IMR-90 (cell line): Measurements from ENCODE around the gene CALHM6. TPM values are rescaled to one million over a fixed set of nuclear protein-coding genes. Genes with fewer than 3 reads are reported as not detected.

Experiments used
- ATAC-seq: fragments of 200-7000 bp; cut with Tn5 transposase; 2 replicates; pipeline ENCODE4 v1.9.1; 2020; ENCODE audit warnings: low read depth, mild to moderate bottlenecking, moderate library complexity
- BruUV-seq: library from RNA; stranded (reverse); fragments of 400-500 nt; replicated peaks from 2 replicates; lab custom pipeline; 2021; lab: Mats Ljungman, UMichigan
- CTCF ChIA-PET: fragments of 300-600 bp; formaldehyde crosslinking; extraction: SDS; loops from one replicate; lab custom pipeline; 2021; ENCODE audit warnings: antibody characterized with exemption; lab: Yijun Ruan, JAX
- POLR2A ChIA-PET: fragments of 300-600 bp; sonication (Branson Sonifier 250); formaldehyde crosslinking; loops from one replicate; lab custom pipeline; 2022; ENCODE audit warnings: antibody characterized with exemption; ENCODE audit not compliant: unreplicated experiment; lab: Charles Lee
- DNase-seq: peaks from one replicate; pipeline ENCODE4 v3.0.0; 2013
- H2AFZ ChIP-seq: replicated peaks from 2 replicates; pipeline ENCODE3; 2013; ENCODE audit warnings: low read length, mild to moderate bottlenecking; ENCODE audit not compliant: poor library complexity
- H2AK5ac ChIP-seq: 2 replicates; pipeline ENCODE4 v1.6.1; 2013; ENCODE audit warnings: low read depth, low read length, inconsistent platforms
- H2AK9ac ChIP-seq: replicated peaks from 2 replicates; pipeline ENCODE3; 2013; ENCODE audit warnings: mild to moderate bottlenecking, low read depth, low read length, moderate library complexity; ENCODE audit not compliant: poor library complexity
- H2BK120ac ChIP-seq: 2 replicates; pipeline ENCODE4 v1.6.1; 2013; ENCODE audit warnings: low read depth, low read length, inconsistent platforms
- H2BK15ac ChIP-seq: 3 replicates; pipeline ENCODE4 v1.6.1; 2013; ENCODE audit warnings: low read depth, low read length, inconsistent platforms
- H2BK20ac ChIP-seq: 2 replicates; pipeline ENCODE4 v1.6.1; 2013; ENCODE audit warnings: low read depth, mild to moderate bottlenecking, inconsistent platforms, low read length, moderate library complexity
- H2BK5ac ChIP-seq: 2 replicates; pipeline ENCODE4 v1.6.1; 2013; ENCODE audit warnings: mild to moderate bottlenecking, low read depth, low read length, inconsistent platforms; ENCODE audit not compliant: poor library complexity, severe bottlenecking
- H3K14ac ChIP-seq: replicated peaks from 2 replicates; pipeline ENCODE4 v1.6.1; 2013; ENCODE audit warnings: low read depth, low read length, inconsistent platforms
- H3K18ac ChIP-seq: 2 replicates; pipeline ENCODE4 v1.6.1; 2013; ENCODE audit warnings: low read depth, low read length, control low read depth
- H3K23ac ChIP-seq: 2 replicates; pipeline ENCODE4 v1.6.1; 2013; ENCODE audit warnings: low read depth, low read length, inconsistent platforms
- H3K27ac ChIP-seq: 2 replicates; pipeline ENCODE4 v1.5.1; 2013; ENCODE audit warnings: mild to moderate bottlenecking, control low read depth, low read length; ENCODE audit not compliant: insufficient read depth
- H3K27me3 ChIP-seq: 2 replicates; pipeline ENCODE4 v1.6.1; 2013; ENCODE audit warnings: low read length; ENCODE audit not compliant: control insufficient read depth, insufficient read depth
- H3K36me3 ChIP-seq: 2 replicates; pipeline ENCODE4 v1.6.1; 2013; ENCODE audit warnings: low read length, mixed read lengths; ENCODE audit not compliant: control insufficient read depth, insufficient read depth
- H3K4ac ChIP-seq: 2 replicates; pipeline ENCODE4 v1.6.1; 2013; ENCODE audit warnings: low read depth, low read length, inconsistent platforms
- H3K4me1 ChIP-seq: 2 replicates; pipeline ENCODE4 v1.6.1; 2013; ENCODE audit warnings: low read length, mixed read lengths; ENCODE audit not compliant: control insufficient read depth, insufficient read depth
- H3K4me2 ChIP-seq: 2 replicates; pipeline ENCODE4 v1.6.1; 2013; ENCODE audit warnings: low read depth, mild to moderate bottlenecking, control low read depth, low read length, moderate library complexity
- H3K4me3 ChIP-seq: 2 replicates; pipeline ENCODE4 v1.5.1; 2013; ENCODE audit warnings: low read depth, mild to moderate bottlenecking, control low read depth, low read length, moderate library complexity; ENCODE audit not compliant: insufficient read depth
- H3K56ac ChIP-seq: 2 replicates; pipeline ENCODE4 v1.6.1; 2013; ENCODE audit warnings: low read length, inconsistent platforms; ENCODE audit not compliant: insufficient read depth; ENCODE audit errors: extremely low read depth
- H3K79me1 ChIP-seq, 2 experiments: 2 replicates each; pipeline ENCODE4 v1.6.1; 2013; ENCODE audit warnings: low read length in 2 of 2, inconsistent platforms in 1 of 2, low read depth in 1 of 2
- H3K9ac ChIP-seq: 2 replicates; pipeline ENCODE4 v1.6.1; 2013; ENCODE audit warnings: low read depth, low read length, control low read depth
- H3K9me1 ChIP-seq: 2 replicates; pipeline ENCODE4 v1.6.1; 2013; ENCODE audit warnings: low read length, inconsistent platforms; ENCODE audit not compliant: insufficient read depth
- H3K9me3 ChIP-seq: 2 replicates; pipeline ENCODE4 v1.6.1; 2013; ENCODE audit warnings: low read length; ENCODE audit not compliant: control insufficient read depth, insufficient read depth
- H4K20me1 ChIP-seq: 2 replicates; pipeline ENCODE4 v1.6.1; 2013; ENCODE audit warnings: low read length, inconsistent platforms; ENCODE audit not compliant: insufficient read depth
- H4K5ac ChIP-seq: 2 replicates; pipeline ENCODE4 v1.6.1; 2013; ENCODE audit warnings: mild to moderate bottlenecking, low read depth, low read length, control low read depth
- H4K8ac ChIP-seq, 2 experiments: 2 replicates each; pipeline ENCODE4 v1.6.1; 2013; ENCODE audit warnings: low read depth in 2 of 2, low read length in 2 of 2, control low read depth in 1 of 2, inconsistent platforms in 1 of 2
- H4K91ac ChIP-seq: 2 replicates; pipeline ENCODE4 v1.6.1; 2013; ENCODE audit warnings: low read depth, low read length, inconsistent platforms; ENCODE audit not compliant: insufficient read depth
- BHLHE40 ChIP-seq: fragments of 150-350 bp; IDR thresholded peaks from 2 replicates; pipeline ENCODE4 v1.6.1; 2016; ENCODE audit warnings: mild to moderate bottlenecking, low read depth, low read length
- CHD1 ChIP-seq: IDR thresholded peaks from 2 replicates; pipeline ENCODE4 v1.6.1; 2012; ENCODE audit warnings: low read depth, low read length, improper control_type of control experiment
- FOS ChIP-seq: fragments of 150-350 bp; IDR thresholded peaks from 2 replicates; pipeline ENCODE4 v1.6.1; 2016; ENCODE audit warnings: low read depth, low read length
- MAFK ChIP-seq: IDR thresholded peaks from 2 replicates; pipeline ENCODE4 v1.6.1; 2012; ENCODE audit warnings: low read depth, low read length, improper control_type of control experiment
- MAZ ChIP-seq: IDR thresholded peaks from 2 replicates; pipeline ENCODE4 v1.6.1; 2012; ENCODE audit warnings: low read depth, mild to moderate bottlenecking, low read length, improper control_type of control experiment, moderate library complexity, borderline replicate concordance
- MXI1 ChIP-seq: IDR thresholded peaks from 2 replicates; pipeline ENCODE4 v1.6.1; 2012; ENCODE audit warnings: low read depth, mild to moderate bottlenecking, low read length, moderate library complexity, borderline replicate concordance
- NFE2L2 ChIP-seq: fragments of 150-350 bp; IDR thresholded peaks from 2 replicates; pipeline ENCODE4 v1.6.1; 2016; ENCODE audit warnings: low read depth, mild to moderate bottlenecking, low read length
- POLR2A ChIP-seq: IDR thresholded peaks from 2 replicates; pipeline ENCODE4 v1.6.1; 2012; ENCODE audit warnings: mild to moderate bottlenecking, low read depth, low read length
- RAD21 ChIP-seq: IDR thresholded peaks from 2 replicates; pipeline ENCODE4 v1.6.1; 2012; ENCODE audit warnings: low read length, improper control_type of control experiment
- RCOR1 ChIP-seq: IDR thresholded peaks from 2 replicates; pipeline ENCODE4 v1.6.1; 2012; ENCODE audit warnings: mild to moderate bottlenecking, low read length, improper control_type of control experiment; ENCODE audit not compliant: insufficient replicate concordance
- RFX5 ChIP-seq: IDR thresholded peaks from 2 replicates; pipeline ENCODE4 v1.8.0; 2012; ENCODE audit warnings: low read depth, mild to moderate bottlenecking, low read length, moderate library complexity
- SMC3 ChIP-seq: fragments of 150-350 bp; IDR thresholded peaks from 2 replicates; pipeline ENCODE4 v1.6.1; 2016; ENCODE audit warnings: low read depth, mild to moderate bottlenecking, antibody characterized with exemption, low read length, moderate library complexity
- WGBS, 2 experiments: methylation state at CpG; one replicate each; pipeline versions ENCODE4 v1.1.5 to v1.1.7; 2013; ENCODE audit warnings: missing lambda C conversion rate in 2 of 2; ENCODE audit not compliant: insufficient read length in 1 of 2; ENCODE audit errors: extremely low coverage in 2 of 2; 5-methylcytosine and 5-hydroxymethylcytosine counted together
- dilution Hi-C: fragments of 300-500 bp; cut with HindIII; formaldehyde crosslinking; loops from one replicate; pipeline ENCODE4 v1.14.3; 2018; ENCODE audit warnings: low sequenced_read_pairs; ENCODE audit not compliant: unreplicated experiment
- in situ Hi-C: fragments of 300-500 bp; cut with MboI; formaldehyde crosslinking; loops from 3 replicates; pipeline ENCODE4 v1.14.3; 2019; ENCODE audit warnings: low sequenced_read_pairs, inconsistent platforms, mixed read lengths
- intact Hi-C: fragments of 100-400 bp; cut with micrococcal nuclease; formaldehyde crosslinking; loops from 2 replicates; pipeline ENCODE4 v1.10.0; 2022
- polyA plus RNA-seq, 3 experiments: library from polyadenylated mRNA; depleted of rRNA; stranded (reverse); fragments of >200 nt; gene quantifications; 2 replicates each; pipeline ENCODE4 v1.2.3, GENCODE V29; 2012; ENCODE audit warnings: low replicate concordance in 1 of 3
- total RNA-seq: library from RNA; depleted of rRNA; stranded (reverse); fragments of >200 nt; gene quantifications from 2 replicates; pipeline ENCODE4 v1.2.3, GENCODE V29; 2012
- TF ChIP-seq, protein P1 (sequence below): conservative IDR thresholded peaks from 2 replicates; pipeline ENCODE4 v1.5.1; 2012; ENCODE audit warnings: mild to moderate bottlenecking, low read depth, low read length, improper control_type of control experiment
- TF ChIP-seq, protein P2 (sequence below): fragments of 150-350 bp; IDR thresholded peaks from 2 replicates; pipeline ENCODE4 v1.6.1; 2016; ENCODE audit warnings: low read depth, mild to moderate bottlenecking, low read length, moderate library complexity, borderline replicate concordance

Gene CALHM6
- total and polyA plus RNA-seq, 2 of the 4 experiments (the other 2 are of a cell fraction) = 0.72 to 1.5 TPM

DNA sequence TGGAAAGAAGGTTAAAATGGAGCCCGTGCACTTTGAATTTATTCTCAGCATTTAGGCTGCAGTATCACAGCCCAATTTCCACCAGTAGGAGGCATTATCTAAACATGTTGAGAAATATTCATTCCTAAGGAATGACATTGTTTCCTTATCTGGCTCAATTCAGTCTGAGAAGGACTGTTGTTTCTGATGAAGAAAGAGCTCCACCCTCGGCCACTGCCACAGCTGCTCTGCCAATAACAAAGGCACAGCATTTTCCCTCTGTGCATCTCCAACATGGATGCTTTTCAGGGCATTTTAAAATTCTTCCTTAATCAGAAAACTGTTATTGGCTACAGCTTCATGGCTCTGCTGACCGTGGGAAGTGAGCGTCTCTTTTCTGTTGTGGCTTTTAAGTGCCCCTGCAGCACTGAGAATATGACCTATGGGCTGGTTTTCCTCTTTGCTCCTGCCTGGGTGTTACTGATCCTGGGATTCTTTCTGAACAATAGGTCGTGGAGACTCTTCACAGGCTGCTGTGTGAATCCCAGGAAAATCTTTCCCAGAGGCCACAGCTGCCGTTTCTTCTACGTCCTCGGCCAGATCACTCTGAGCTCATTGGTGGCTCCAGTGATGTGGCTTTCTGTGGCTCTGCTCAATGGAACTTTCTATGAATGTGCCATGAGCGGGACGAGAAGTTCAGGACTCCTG is 50.4 kb downstream of the CALHM6 start, which contains the start of gene CALHM5:
Gene CALHM5 (plus strand): TSS at position 216 of the 687 bp plus-strand sequence. CDS start 58 bp downstream, at position 274.
- peak; percentile 94 for DNase-seq
- peak; percentile 86 for ATAC-seq
- H4K5ac ChIP-seq = peak within 1 kb of the TSS; percentile 69
- peak within 1 kb of the TSS; percentile 88 for H3K23ac ChIP-seq
- H2BK15ac ChIP-seq = peak within 1 kb of the TSS; percentile 54; the same call in 2 of the 3 replicates
- ChIA-PET CTCF (interaction anchor here (0.6 to 2.3 kb wide), 14 partner anchors 9 to 243 kb away, joined by 3 to 10 read pairs (median 4); no protein-coding TSS in a partner anchor), POLR2A (no interaction called here)
- intact Hi-C loops (loop anchor here (1.0 to 5.0 kb wide), 4 partner anchors 19 to 141 kb away; partner anchors contain the start of gene DSE), in situ Hi-C loops (no loop called here), dilution Hi-C loops (no loop called here)
- peak within 1 kb of the TSS; percentile 91 for H3K14ac ChIP-seq
- peak within 1 kb of the TSS; percentile 20 for H2AK9ac ChIP-seq
- H2BK120ac ChIP-seq = peak within 1 kb of the TSS; percentile 52
- peak within 1 kb of the TSS; percentile 82 for H2BK5ac ChIP-seq
- peak within 1 kb of the TSS; percentile 86 for H2AFZ ChIP-seq
- peak within 1 kb of the TSS; percentile 65 for H2BK20ac ChIP-seq
- WGBS, 2 experiments = 17% methylated on average over 1 of the region's 10 CpGs; no CpG with 5 or more reads in 1 of the 2 experiments
- peaks cover 15% of the 10 kb centered on the region for H3K9me1 ChIP-seq
- H3K4ac ChIP-seq = peak within 1 kb of the TSS; percentile 91
- H3K9me3 ChIP-seq = no peaks in the 10 kb centered on the region
- BruUV-seq = TSS peak; percentile 77
- H3K36me3 ChIP-seq = peaks cover 3% of the 10 kb centered on the region
- peak within 1 kb of the TSS; percentile 57 for H2AK5ac ChIP-seq
- H4K8ac ChIP-seq = peak within 1 kb of the TSS; percentile 27 to 84
- H3K9ac ChIP-seq = peak within 1 kb of the TSS; percentile 80
- H4K91ac ChIP-seq = peak within 1 kb of the TSS; percentile 74
- H3K56ac ChIP-seq = peak within 1 kb of the TSS; percentile 90
- peak within 1 kb of the TSS; percentile 51 for H3K4me3 ChIP-seq
- peak within 1 kb of the TSS; percentile 92 for H3K27ac ChIP-seq
- H3K79me1 ChIP-seq = peaks cover 21 to 33% of the 10 kb centered on the region in 2 experiments
- H4K20me1 ChIP-seq = no peaks in the 10 kb centered on the region
- no peaks in the 10 kb centered on the region for H3K27me3 ChIP-seq
- peak within 1 kb of the TSS; percentile 90 for H3K4me2 ChIP-seq
- peaks cover 5% of the 10 kb centered on the region for H3K4me1 ChIP-seq
- H3K18ac ChIP-seq = peak within 1 kb of the TSS; percentile 43
- TF ChIP-seq RFX5 (no peak), RAD21 (peak; percentile 50), MXI1 (no peak), CHD1 (no peak), FOS (peak; percentile 64; the same call in 1 of the 2 replicates), BHLHE40 (no peak), NFE2L2 (no peak), POLR2A (no peak; the same call in 1 of the 2 replicates), SMC3 (peak; percentile 55), MAZ (no peak), MAFK (no peak), RCOR1 (peak; percentile 44)
- TF ChIP-seq, protein P1, sequence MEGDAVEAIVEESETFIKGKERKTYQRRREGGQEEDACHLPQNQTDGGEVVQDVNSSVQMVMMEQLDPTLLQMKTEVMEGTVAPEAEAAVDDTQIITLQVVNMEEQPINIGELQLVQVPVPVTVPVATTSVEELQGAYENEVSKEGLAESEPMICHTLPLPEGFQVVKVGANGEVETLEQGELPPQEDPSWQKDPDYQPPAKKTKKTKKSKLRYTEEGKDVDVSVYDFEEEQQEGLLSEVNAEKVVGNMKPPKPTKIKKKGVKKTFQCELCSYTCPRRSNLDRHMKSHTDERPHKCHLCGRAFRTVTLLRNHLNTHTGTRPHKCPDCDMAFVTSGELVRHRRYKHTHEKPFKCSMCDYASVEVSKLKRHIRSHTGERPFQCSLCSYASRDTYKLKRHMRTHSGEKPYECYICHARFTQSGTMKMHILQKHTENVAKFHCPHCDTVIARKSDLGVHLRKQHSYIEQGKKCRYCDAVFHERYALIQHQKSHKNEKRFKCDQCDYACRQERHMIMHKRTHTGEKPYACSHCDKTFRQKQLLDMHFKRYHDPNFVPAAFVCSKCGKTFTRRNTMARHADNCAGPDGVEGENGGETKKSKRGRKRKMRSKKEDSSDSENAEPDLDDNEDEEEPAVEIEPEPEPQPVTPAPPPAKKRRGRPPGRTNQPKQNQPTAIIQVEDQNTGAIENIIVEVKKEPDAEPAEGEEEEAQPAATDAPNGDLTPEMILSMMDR = peak; percentile 85
- TF ChIP-seq, protein P2, sequence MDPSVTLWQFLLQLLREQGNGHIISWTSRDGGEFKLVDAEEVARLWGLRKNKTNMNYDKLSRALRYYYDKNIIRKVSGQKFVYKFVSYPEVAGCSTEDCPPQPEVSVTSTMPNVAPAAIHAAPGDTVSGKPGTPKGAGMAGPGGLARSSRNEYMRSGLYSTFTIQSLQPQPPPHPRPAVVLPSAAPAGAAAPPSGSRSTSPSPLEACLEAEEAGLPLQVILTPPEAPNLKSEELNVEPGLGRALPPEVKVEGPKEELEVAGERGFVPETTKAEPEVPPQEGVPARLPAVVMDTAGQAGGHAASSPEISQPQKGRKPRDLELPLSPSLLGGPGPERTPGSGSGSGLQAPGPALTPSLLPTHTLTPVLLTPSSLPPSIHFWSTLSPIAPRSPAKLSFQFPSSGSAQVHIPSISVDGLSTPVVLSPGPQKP = no peak
